GM12865 (cell line): Measurements from ENCODE around the gene DIDO1.

Source experiments
- DNase-seq: peaks from one replicate; pipeline ENCODE4 v3.0.0; 2010; ENCODE audit warnings: low read depth
- H3K4me3 ChIP-seq: 2 replicates; pipeline ENCODE4 v1.5.1; 2011; ENCODE audit warnings: mild to moderate bottlenecking, low read depth, low read length, control low read depth
- TF ChIP-seq, protein P1 (sequence below): IDR thresholded peaks from 2 replicates; pipeline ENCODE4 v1.5.1; 2011; ENCODE audit warnings: low read length, control low read depth, low read depth, inconsistent platforms; ENCODE audit not compliant: insufficient read depth; ENCODE audit errors: missing control alignments

DIDO1 gene

DNA sequence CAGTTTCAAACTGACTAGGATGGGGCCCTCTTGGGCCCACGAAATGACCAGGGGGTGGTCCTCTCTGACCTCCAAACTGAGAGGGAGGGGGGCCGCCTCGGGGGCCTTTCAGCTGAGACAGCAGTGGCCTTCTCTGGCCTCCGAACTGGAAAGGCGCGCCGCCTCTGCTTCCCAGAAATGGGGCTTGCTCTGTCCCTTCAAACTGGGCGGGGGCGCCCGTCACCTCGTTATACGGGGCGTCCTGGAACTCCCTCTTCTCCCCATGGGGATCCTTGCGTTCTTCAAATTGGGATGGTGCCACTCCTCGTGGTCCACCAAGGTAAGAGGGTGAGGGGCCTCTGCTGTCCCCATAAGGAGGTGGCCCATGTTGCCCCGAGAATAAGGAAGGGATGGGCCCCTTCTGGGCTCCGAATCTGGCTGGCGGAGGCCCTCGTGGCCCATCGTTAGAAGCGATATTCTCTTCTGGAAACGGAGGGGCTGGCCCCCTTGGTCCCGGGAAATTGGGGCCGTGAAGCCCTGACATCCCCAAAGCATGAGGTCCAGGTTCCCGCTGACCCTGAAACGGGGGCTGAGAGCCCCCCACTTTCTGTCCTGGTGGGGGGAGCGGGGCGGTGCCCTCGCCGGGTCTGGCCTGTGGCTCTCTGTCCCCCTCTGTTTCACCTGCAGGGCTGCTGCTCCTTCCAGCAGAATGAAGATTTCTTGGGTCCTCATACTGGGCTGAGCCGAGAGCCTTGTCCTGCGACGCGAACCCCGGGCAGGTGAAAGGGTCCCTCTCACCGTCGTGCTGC, 46.0 kb downstream of the DIDO1 start:
- no peak overlapping the region for H3K4me3 ChIP-seq
- TF ChIP-seq, protein P1, sequence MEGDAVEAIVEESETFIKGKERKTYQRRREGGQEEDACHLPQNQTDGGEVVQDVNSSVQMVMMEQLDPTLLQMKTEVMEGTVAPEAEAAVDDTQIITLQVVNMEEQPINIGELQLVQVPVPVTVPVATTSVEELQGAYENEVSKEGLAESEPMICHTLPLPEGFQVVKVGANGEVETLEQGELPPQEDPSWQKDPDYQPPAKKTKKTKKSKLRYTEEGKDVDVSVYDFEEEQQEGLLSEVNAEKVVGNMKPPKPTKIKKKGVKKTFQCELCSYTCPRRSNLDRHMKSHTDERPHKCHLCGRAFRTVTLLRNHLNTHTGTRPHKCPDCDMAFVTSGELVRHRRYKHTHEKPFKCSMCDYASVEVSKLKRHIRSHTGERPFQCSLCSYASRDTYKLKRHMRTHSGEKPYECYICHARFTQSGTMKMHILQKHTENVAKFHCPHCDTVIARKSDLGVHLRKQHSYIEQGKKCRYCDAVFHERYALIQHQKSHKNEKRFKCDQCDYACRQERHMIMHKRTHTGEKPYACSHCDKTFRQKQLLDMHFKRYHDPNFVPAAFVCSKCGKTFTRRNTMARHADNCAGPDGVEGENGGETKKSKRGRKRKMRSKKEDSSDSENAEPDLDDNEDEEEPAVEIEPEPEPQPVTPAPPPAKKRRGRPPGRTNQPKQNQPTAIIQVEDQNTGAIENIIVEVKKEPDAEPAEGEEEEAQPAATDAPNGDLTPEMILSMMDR, result no peak
- no peak for DNase-seq

DNA sequence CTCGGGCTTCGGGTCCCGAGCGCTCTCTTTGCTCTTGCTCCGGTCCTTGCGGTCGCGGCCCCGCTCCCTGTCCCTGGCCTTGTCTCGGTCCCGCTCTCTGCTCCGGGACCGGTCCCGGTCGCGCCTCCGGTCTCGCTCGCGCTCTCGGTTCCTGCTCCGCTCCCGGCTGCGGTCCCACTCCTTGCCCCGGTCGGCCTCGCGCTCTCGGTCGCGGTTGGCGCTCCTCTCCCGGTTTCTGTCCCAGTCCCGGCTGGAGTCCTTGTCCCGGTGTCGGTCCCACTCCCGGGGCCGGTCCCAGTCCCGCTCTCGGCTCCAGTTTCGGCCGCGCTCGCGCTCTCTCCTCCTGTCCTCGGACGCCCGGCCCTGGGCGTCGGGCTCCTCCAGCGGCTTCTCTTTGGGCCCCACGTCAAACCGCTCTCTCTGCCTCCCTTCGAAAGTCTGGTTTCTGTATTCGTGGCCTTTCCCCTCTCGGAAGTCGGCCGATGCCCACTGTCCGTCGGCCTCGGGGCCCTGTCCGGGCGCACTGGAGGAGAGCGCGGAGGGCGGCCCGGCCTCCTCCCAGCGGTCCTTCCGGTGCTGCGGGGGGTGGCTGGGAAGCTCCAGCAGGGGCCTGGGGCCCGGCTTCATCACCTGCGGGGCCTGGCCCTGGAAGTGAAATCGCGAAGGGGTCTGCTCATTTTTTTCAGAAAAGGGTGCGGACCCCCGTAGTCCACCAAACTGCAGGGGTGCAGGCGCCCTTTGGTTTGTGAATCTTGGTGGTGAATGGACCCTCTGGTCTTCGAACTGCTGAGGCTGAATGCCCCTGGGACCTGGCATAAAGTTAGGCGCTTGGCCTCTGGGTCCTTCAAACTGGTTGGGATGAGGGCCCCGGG, 46.8 kb downstream of the DIDO1 start:
- DNase-seq, result no peak
- H3K4me3 ChIP-seq, result no peak overlapping the region
- TF ChIP-seq, protein P1, result no peak

DNA sequence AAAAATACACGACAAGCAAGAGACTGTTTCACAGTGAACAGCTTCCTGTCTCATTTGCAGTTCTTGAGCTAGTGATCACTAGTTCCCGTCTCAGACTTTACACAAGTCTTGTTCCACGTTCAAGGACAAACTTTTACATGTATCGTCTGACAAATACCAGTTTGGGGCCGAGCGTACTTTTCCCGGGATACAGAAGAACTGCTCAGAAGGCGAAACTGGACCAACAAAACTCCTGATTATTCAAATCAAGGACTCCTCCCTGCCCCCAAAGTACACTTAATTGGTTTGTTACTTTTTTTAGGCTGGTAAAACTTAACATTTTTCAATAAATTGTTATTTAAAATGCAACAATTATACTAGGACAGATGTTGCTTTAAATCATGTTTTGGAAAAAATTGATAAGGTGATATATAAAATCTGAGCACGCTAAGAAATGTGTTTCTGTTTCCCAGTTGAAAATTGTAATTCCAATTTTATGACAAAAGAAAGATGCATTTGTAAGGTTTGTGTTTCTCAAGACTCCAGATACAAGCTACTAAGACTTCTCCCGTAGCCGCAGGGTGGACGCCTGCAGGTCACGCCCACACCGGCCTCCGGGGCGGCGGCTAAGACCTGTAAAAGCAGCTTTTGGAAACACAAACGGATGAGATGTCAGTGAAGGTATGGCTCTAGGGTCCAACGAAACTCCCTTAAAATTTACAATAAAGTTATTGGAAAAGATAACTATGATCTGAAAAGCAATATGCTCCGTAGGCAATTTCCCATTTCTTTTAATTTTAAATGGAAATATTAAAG, 47.9 kb downstream of the DIDO1 start:
- TF ChIP-seq, protein P1, result no peak
- DNase-seq, result no peak
- H3K4me3 ChIP-seq, result no peak overlapping the region

DNA sequence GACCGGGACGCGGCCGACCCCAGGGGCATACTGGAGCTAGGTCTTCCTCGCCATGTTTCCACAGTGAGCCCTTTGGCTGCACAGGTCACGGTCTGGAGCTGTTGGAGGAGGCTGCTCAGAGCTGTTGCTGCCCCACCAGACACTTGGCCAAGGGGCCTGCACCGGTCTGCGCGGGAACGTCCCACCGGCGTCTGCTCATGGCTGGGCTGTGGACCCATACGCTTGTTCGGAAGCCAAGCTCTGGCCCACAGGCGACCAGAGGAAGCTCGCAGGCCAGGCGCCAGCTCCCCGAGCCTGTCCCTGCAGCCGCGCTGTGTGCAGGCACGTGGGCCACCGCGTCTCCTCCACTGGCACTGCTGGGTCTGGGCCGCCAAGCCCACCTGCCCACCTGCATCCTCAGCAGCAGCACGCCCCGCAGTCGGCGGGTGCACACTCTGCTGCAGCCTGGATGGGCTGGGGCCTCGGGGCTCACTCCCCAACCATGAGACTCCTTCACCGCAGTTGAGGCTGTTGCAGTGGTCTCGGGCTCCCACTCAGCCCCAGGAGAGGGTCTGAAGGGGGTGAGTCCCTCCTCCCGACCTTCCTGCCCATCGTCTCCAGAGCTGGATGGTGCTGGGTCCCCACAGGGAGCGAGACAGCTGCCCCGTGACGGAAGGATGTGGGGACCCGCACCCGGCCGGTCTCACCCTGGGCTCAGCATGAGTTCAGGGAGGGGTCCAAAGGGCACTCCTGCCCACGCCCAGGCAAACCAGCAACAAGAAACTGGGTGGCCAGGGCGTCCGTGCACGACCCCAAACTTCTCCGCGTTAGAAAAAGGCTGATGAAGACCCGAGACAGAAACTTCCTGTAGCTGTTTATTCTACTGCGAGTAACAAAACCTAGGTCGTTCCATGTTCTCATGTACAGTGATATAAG, 49.1 kb downstream of the DIDO1 start:
- H3K4me3 ChIP-seq, result no peak overlapping the region
- DNase-seq, result no peak
- TF ChIP-seq, protein P1, result no peak

DNA sequence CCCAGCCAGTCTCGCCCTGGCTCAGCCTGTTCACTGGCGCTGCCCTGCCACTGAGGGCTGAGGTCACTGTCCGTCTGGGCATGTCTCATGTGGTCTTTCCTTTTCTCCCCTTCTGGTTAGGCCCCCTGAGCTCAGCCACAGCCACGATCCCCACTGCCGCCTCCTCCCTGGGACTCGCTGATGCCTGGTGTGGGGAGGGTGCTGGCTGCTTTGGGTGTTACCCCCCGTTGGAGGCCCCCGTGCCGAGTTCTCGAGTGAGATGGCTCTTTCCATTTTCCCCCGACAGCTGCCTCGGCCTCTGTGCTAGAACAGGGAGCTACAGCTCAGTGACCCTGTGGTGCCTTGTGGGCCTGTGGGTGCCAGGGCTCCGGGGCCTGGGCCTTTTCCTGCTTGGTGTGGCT, 49.8 kb downstream of the DIDO1 start:
- no peak for DNase-seq
- TF ChIP-seq, protein P1, result no peak
- no peak overlapping the region for H3K4me3 ChIP-seq
